H1 (cell line): ENCODE measurements around the gene ENDOD1. TPM values are rescaled to one million over a fixed set of nuclear protein-coding genes. Genes with fewer than 3 reads are reported as not detected.

ENCODE experiments used
- CTCF ChIA-PET: fragments of 300-600 bp; sonication (Branson Sonifier 250); formaldehyde crosslinking; loops from one replicate; lab custom pipeline; 2021; ENCODE audit not compliant: partially characterized antibody; lab: Charles Lee
- POLR2A ChIA-PET: fragments of 300-600 bp; sonication (Branson Sonifier 250); formaldehyde crosslinking; loops from one replicate; lab custom pipeline; 2021; ENCODE audit warnings: inconsistent platforms; ENCODE audit not compliant: partially characterized antibody; lab: Charles Lee
- DNase-seq, 2 experiments: peaks; one replicate each; pipeline versions ENCODE4 v3.0.0 to v3.0.0-alpha.2; 2010 to 2022; ENCODE audit warnings: low spot score in 2 of 2, low read depth in 1 of 2, mixed read lengths in 1 of 2
- FAIRE-seq: peaks from 2 replicates; lab custom pipeline; 2011; peaks lifted over from hg19 to GRCh38; lab: Jason Lieb, UNC
- H2AFZ ChIP-seq: 2 replicates; pipeline ENCODE4 v1.8.1; 2012; ENCODE audit warnings: low read length, inconsistent platforms
- H2AK5ac ChIP-seq: 2 replicates; pipeline ENCODE4 v1.6.1; 2013; ENCODE audit warnings: low read depth, low read length
- H2BK120ac ChIP-seq: replicated peaks from 2 replicates; pipeline ENCODE3; 2013; ENCODE audit warnings: low read depth, low read length, inconsistent platforms
- H2BK12ac ChIP-seq: 2 replicates; pipeline ENCODE4 v1.6.1; 2013; ENCODE audit warnings: low read depth, low read length
- H2BK15ac ChIP-seq: 2 replicates; pipeline ENCODE4 v1.6.1; 2013; ENCODE audit warnings: low read length
- H2BK20ac ChIP-seq: 2 replicates; pipeline ENCODE4 v1.6.1; 2013; ENCODE audit warnings: low read length
- H2BK5ac ChIP-seq: 2 replicates; pipeline ENCODE4 v1.6.1; 2013; ENCODE audit warnings: low read depth, low read length
- H3K14ac ChIP-seq: 2 replicates; pipeline ENCODE4 v1.6.1; 2013; ENCODE audit warnings: inconsistent platforms; ENCODE audit not compliant: insufficient read length
- H3K18ac ChIP-seq: 2 replicates; pipeline ENCODE4 v1.6.1; 2013; ENCODE audit warnings: low read length; ENCODE audit errors: extremely low read depth
- H3K23ac ChIP-seq: 2 replicates; pipeline ENCODE4 v1.6.1; 2013; ENCODE audit warnings: inconsistent platforms; ENCODE audit not compliant: insufficient read length
- H3K23me2 ChIP-seq: 2 replicates; pipeline ENCODE4 v1.6.1; 2013; ENCODE audit warnings: low read depth, low read length
- H3K27ac ChIP-seq: 2 replicates; pipeline ENCODE4 v1.6.1; 2011; ENCODE audit warnings: low read depth, low read length, inconsistent platforms
- H3K27me3 ChIP-seq, 4 experiments: replicated peaks in 1 of 4; 1 replicate in 1 of 4; 2 replicates in 3 of 4; pipeline versions ENCODE4 v1.6.1 to v1.8.1; 2011 to 2013; ENCODE audit warnings: low read length in 3 of 4, mild to moderate bottlenecking in 3 of 4, inconsistent platforms in 2 of 4, mixed read lengths in 2 of 4, moderate library complexity in 1 of 4; ENCODE audit not compliant: control insufficient read depth in 3 of 4, insufficient read depth in 3 of 4; ENCODE audit errors: extremely low read depth in 1 of 4
- H3K36me3 ChIP-seq, 4 experiments: 2 replicates each; pipeline versions ENCODE4 v1.6.1 to v1.8.1; 2011 to 2013; ENCODE audit warnings: mild to moderate bottlenecking in 4 of 4, low read length in 3 of 4, moderate library complexity in 2 of 4, control low read depth in 1 of 4, inconsistent platforms in 1 of 4; ENCODE audit not compliant: insufficient read depth in 4 of 4, control insufficient read depth in 2 of 4
- H3K4ac ChIP-seq: replicated peaks from 2 replicates; pipeline ENCODE3; 2013; ENCODE audit warnings: low read length, low read depth, mixed read lengths, inconsistent platforms; ENCODE audit not compliant: insufficient read length
- H3K4me1 ChIP-seq, 4 experiments: replicated peaks in 1 of 4; 1 replicate in 1 of 4; 2 replicates in 3 of 4; pipeline versions ENCODE4 v1.6.1 to v1.8.1; 2011 to 2013; ENCODE audit warnings: low read length in 3 of 4, inconsistent platforms in 2 of 4, mixed read lengths in 1 of 4; ENCODE audit not compliant: insufficient read depth in 4 of 4, control insufficient read depth in 3 of 4
- H3K4me2 ChIP-seq, 2 experiments: 2 replicates each; pipeline versions ENCODE4 v1.6.1 to v1.8.1; 2011 to 2013; ENCODE audit warnings: low read depth in 2 of 2, low read length in 2 of 2, control low read depth in 1 of 2, inconsistent platforms in 1 of 2, mild to moderate bottlenecking in 1 of 2; ENCODE audit not compliant: insufficient read depth in 1 of 2
- H3K4me3 ChIP-seq, 4 experiments: fragments of 200-600, 300-600 bp in 1 of 4; sonication (generic), shearing (Covaris generic), sonication (Bioruptor Twin) in 1 of 4; 2 replicates each; pipeline versions ENCODE4 v1.5.1 to v1.8.1; 2011 to 2016; ENCODE audit warnings: low read length in 4 of 4, low read depth in 3 of 4, control low read depth in 2 of 4, inconsistent platforms in 2 of 4, mild to moderate bottlenecking in 2 of 4, mixed read lengths in 1 of 4, moderate library complexity in 1 of 4; ENCODE audit not compliant: insufficient read depth in 2 of 4; ENCODE audit errors: extremely low read depth in 1 of 4
- H3K56ac ChIP-seq: replicated peaks from 2 replicates; pipeline ENCODE3; 2013; ENCODE audit warnings: low read depth, mild to moderate bottlenecking, mixed read lengths, low read length, inconsistent platforms; ENCODE audit not compliant: insufficient read length
- H3K79me1 ChIP-seq: 2 replicates; pipeline ENCODE4 v1.6.1; 2013; ENCODE audit warnings: low read depth, low read length, control low read depth
- H3K79me2 ChIP-seq, 2 experiments: 2 replicates each; pipeline versions ENCODE4 v1.6.1 to v1.8.1; 2012 to 2013; ENCODE audit warnings: low read length in 2 of 2, mild to moderate bottlenecking in 2 of 2, inconsistent platforms in 1 of 2; ENCODE audit not compliant: insufficient read depth in 2 of 2, control insufficient read depth in 1 of 2
- H3K9ac ChIP-seq, 4 experiments: replicated peaks in 1 of 4; 1 replicate in 1 of 4; 2 replicates in 3 of 4; pipeline versions ENCODE4 v1.6.1 to v1.8.1; 2011 to 2013; ENCODE audit warnings: low read depth in 3 of 4, low read length in 3 of 4, control low read depth in 2 of 4, mild to moderate bottlenecking in 2 of 4, moderate library complexity in 2 of 4, inconsistent platforms in 1 of 4; ENCODE audit errors: extremely low read depth in 1 of 4
- H3K9me3 ChIP-seq, 2 experiments: 2 replicates each; pipeline versions ENCODE4 v1.6.1 to v1.8.1; 2012 to 2013; ENCODE audit warnings: mild to moderate bottlenecking in 2 of 2, moderate library complexity in 2 of 2, control low read depth in 1 of 2, inconsistent platforms in 1 of 2, low read depth in 1 of 2, low read length in 1 of 2, mixed read lengths in 1 of 2; ENCODE audit not compliant: insufficient read depth in 2 of 2
- H4K20me1 ChIP-seq, 2 experiments: replicated peaks in 1 of 2; 2 replicates each; pipeline versions ENCODE3 to v1.8.1; 2011 to 2013; ENCODE audit warnings: inconsistent platforms in 2 of 2, low read length in 2 of 2, mild to moderate bottlenecking in 1 of 2; ENCODE audit not compliant: insufficient read depth in 2 of 2, control insufficient read depth in 1 of 2
- H4K5ac ChIP-seq: 2 replicates; pipeline ENCODE4 v1.6.1; 2013; ENCODE audit warnings: low read length, low read depth, mixed read lengths, inconsistent platforms; ENCODE audit not compliant: insufficient read length
- H4K8ac ChIP-seq: 2 replicates; pipeline ENCODE4 v1.8.0; 2013; ENCODE audit warnings: mild to moderate bottlenecking, moderate library complexity, low read length, inconsistent platforms; ENCODE audit not compliant: insufficient read depth; ENCODE audit errors: extremely low read depth
- H4K91ac ChIP-seq: replicated peaks from 2 replicates; pipeline ENCODE3; 2013; ENCODE audit warnings: low read length, mixed read lengths, inconsistent platforms; ENCODE audit not compliant: insufficient read length
- CREB1 ChIP-seq: IDR thresholded peaks from 2 replicates; pipeline ENCODE4 v1.6.1; 2012; ENCODE audit warnings: inconsistent platforms
- EZH2 ChIP-seq: fragments of 200-600 bp; sonication (generic); IDR thresholded peaks from 2 replicates; pipeline ENCODE4 v1.7.1; 2012; ENCODE audit warnings: low read depth, mild to moderate bottlenecking, moderate library complexity, low read length, inconsistent platforms; ENCODE audit not compliant: severe bottlenecking
- FOSL1 ChIP-seq: IDR thresholded peaks from 2 replicates; pipeline ENCODE4 v1.6.1; 2011; ENCODE audit warnings: mild to moderate bottlenecking, low read depth, low read length, moderate library complexity; ENCODE audit not compliant: insufficient read depth
- HDAC2 ChIP-seq, 2 experiments: fragments of 300-600 bp in 1 of 2; sonication (generic) in 1 of 2; IDR thresholded peaks; 2 replicates each; pipeline ENCODE4 v1.6.1; 2011 to 2012; ENCODE audit warnings: low read depth in 2 of 2, low read length in 2 of 2, mild to moderate bottlenecking in 2 of 2, moderate library complexity in 2 of 2, borderline replicate concordance in 1 of 2, inconsistent platforms in 1 of 2
- JUND ChIP-seq: IDR thresholded peaks from 2 replicates; pipeline ENCODE4 v1.6.1; 2011; ENCODE audit warnings: mild to moderate bottlenecking, improper control_type of control experiment, low read length
- KDM1A ChIP-seq: fragments of 200-600, 300-600 bp; sonication (generic); IDR thresholded peaks from 2 replicates; pipeline ENCODE4 v1.7.1; 2016; ENCODE audit warnings: mild to moderate bottlenecking, low read length, borderline replicate concordance
- MAFK ChIP-seq: IDR thresholded peaks from 2 replicates; pipeline ENCODE4 v1.6.1; 2012; ENCODE audit warnings: low read depth, mild to moderate bottlenecking, improper control_type of control experiment, low read length
- NRF1 ChIP-seq: IDR thresholded peaks from 2 replicates; pipeline ENCODE4 v1.6.1; 2011; ENCODE audit warnings: mild to moderate bottlenecking, low read depth, low read length, improper control_type of control experiment
- POLR2A ChIP-seq, 2 experiments: IDR thresholded peaks; 1 replicate in 1 of 2; 2 replicates in 1 of 2; pipeline ENCODE4 v1.6.1; 2011; ENCODE audit warnings: low read depth in 2 of 2, low read length in 2 of 2, mild to moderate bottlenecking in 2 of 2; ENCODE audit errors: control extremely low read depth in 1 of 2
- POU5F1 ChIP-seq: IDR thresholded peaks from 2 replicates; pipeline ENCODE4 v1.6.1; 2011; ENCODE audit warnings: low read depth, mild to moderate bottlenecking, low read length, moderate library complexity
- RFX5 ChIP-seq: IDR thresholded peaks from 2 replicates; pipeline ENCODE4 v1.6.1; 2011; ENCODE audit warnings: low read depth, low read length, improper control_type of control experiment, borderline replicate concordance
- SP2 ChIP-seq: IDR thresholded peaks from 2 replicates; pipeline ENCODE4 v1.6.1; 2012; ENCODE audit warnings: mild to moderate bottlenecking, low read length, inconsistent platforms
- TAF7 ChIP-seq: optimal IDR thresholded peaks from 2 replicates; pipeline ENCODE3; 2011; ENCODE audit warnings: low read depth, mild to moderate bottlenecking, inconsistent platforms, low read length, moderate library complexity, borderline replicate concordance
- TBP ChIP-seq: IDR thresholded peaks from 2 replicates; pipeline ENCODE4 v1.6.1; 2011; ENCODE audit warnings: low read depth, low read length, improper control_type of control experiment
- TEAD4 ChIP-seq: IDR thresholded peaks from 2 replicates; pipeline ENCODE4 v1.6.1; 2012; ENCODE audit warnings: low read depth, low read length, inconsistent platforms, mixed read lengths
- WGBS, 2 experiments: shearing (Covaris generic) in 1 of 2; methylation state at CpG; one replicate each; pipeline versions ENCODE4 v1.1.6 to v1.1.7; 2013 to 2015; ENCODE audit warnings: low lambda C conversion rate in 2 of 2, mixed read lengths in 2 of 2, inconsistent platforms in 1 of 2, low coverage in 1 of 2, missing lambda C conversion rate in 1 of 2; ENCODE audit not compliant: insufficient replicate concordance in 2 of 2, insufficient coverage in 1 of 2, insufficient read length in 1 of 2; ENCODE audit errors: extremely low coverage in 1 of 2, missing lambda C conversion rate in 1 of 2; 5-methylcytosine and 5-hydroxymethylcytosine counted together
- polyA plus RNA-seq, 7 experiments: library from polyadenylated mRNA; depleted of rRNA in 3 of 7; stranded (reverse) in 5 of 7; unstranded in 2 of 7; fragments of >200 nt in 5 of 7; fragments of 200-250 nt in 2 of 7; gene quantifications; 1 replicate in 5 of 7; 2 replicates in 1 of 7; 4 replicates in 1 of 7; pipeline versions ENCODE4 v1.2.1 to v1.2.3, GENCODE V29; 2011 to 2013; ENCODE audit warnings: missing spikeins in 2 of 7, mixed read lengths in 2 of 7
- total RNA-seq: library from RNA; stranded (reverse); fragmentation: NEBNext Ultra II Directional; extraction: Animal tissue kit (Norgen Biotek cat#: 25700); gene quantifications from 2 replicates; pipeline ENCODE4 v1.2.1, GENCODE V29; 2021

Gene ENDOD1
- total and polyA plus RNA-seq, 2 of the 8 experiments (the other 6 are each of a cell fraction or from before 2014, with no cell fraction given) = 1.2 to 2.5 TPM

GRCh38 chr11:95068549-95068948 lies 21.1 kb upstream of the ENDOD1 start:
- Histone ChIP-seq H3K79me2 (peaks cover 0 to 2% of the 10 kb centered on the region in 2 experiments; a peak in 1 of 4 replicates), H3K4ac (no peak overlapping the region), H2BK5ac (no peak overlapping the region), H3K4me1 (peaks cover 0 to 2% (median 0%) of the 10 kb centered on the region in 4 experiments; a peak in 2 of 7 replicates), H3K9ac (no peak overlapping the region), H3K27ac (no peak overlapping the region), H3K27me3 (no peaks in the 10 kb centered on the region), H3K23me2 (peaks cover 6% of the 10 kb centered on the region; the same call in 1 of the 2 replicates), H3K23ac (no peak overlapping the region), H3K4me3 (peak overlapping the region; percentile 70 to 85 (median 72); a peak in 6 of 8 replicates), H4K20me1 (peaks cover 0 to 2% of the 10 kb centered on the region in 2 experiments), H4K8ac (no peak overlapping the region), H3K79me1 (no peaks in the 10 kb centered on the region), H2AFZ (no peak overlapping the region), H2BK15ac (no peak overlapping the region), H2BK20ac (no peak overlapping the region), H3K14ac (no peak overlapping the region), H3K18ac (no peak overlapping the region), H3K4me2 (peak overlapping the region; percentile 70 to 78), H3K56ac (no peak overlapping the region), H2AK5ac (no peak overlapping the region), H3K36me3 (no peaks in the 10 kb centered on the region), H4K5ac (no peak overlapping the region), H2BK12ac (no peak overlapping the region), H2BK120ac (no peak overlapping the region), H3K9me3 (no peaks in the 10 kb centered on the region), H4K91ac (no peak overlapping the region)
- CTCF ChIA-PET = interaction anchor here (0.5 to 7.0 kb wide), 12 partner anchors 12 to 1192 kb away, joined by 3 to 84 read pairs (median 8); partner anchors contain the start of genes ENDOD1 and SESN3
- no peak for FAIRE-seq
- DNase-seq = no peak
- 63% methylated on average over 5 of the region's 5 CpGs; no CpG with 5 or more reads in 1 of the 2 experiments for WGBS, 2 experiments
- POLR2A ChIA-PET = interaction anchor here (1.2 to 5.7 kb wide), 6 partner anchors 11 to 83 kb away, joined by 3 to 44 read pairs (median 20); partner anchors contain the start of gene ENDOD1
- no peak for TF ChIP-seq NRF1
- TF ChIP-seq JUND = no peak
- TF ChIP-seq EZH2 = no peak
- TF ChIP-seq POLR2A (IDR thresholded peaks at IDR 0.05; ENCODE audit: control extremely low read depth in 1 of 2, low read depth in 2 of 2, low read length in 2 of 2) = no peak
- TF ChIP-seq POU5F1 = no peak
- TF ChIP-seq SP2 = no peak
- no peak for TF ChIP-seq CREB1
- TF ChIP-seq FOSL1 = no peak
- TF ChIP-seq TEAD4 = no peak
- no peak for TF ChIP-seq KDM1A
- no peak for TF ChIP-seq TBP
- no peak for TF ChIP-seq MAFK
- no peak for TF ChIP-seq HDAC2 (IDR thresholded peaks at IDR 0.05; ENCODE audit: borderline replicate concordance in 1 of 2, low read depth in 2 of 2, low read length in 2 of 2)
- no peak for TF ChIP-seq TAF7
- no peak for TF ChIP-seq RFX5
